ENCODE results near the gene NWD2. TPM values are rescaled to one million over a fixed set of nuclear protein-coding genes. Genes with fewer than 3 reads are reported as not detected.

The NWD2 gene
- total and polyA plus RNA-seq, 10 of the 15 experiments (the other 5 are each of a cell fraction or from before 2014, with no cell fraction given), result not detected

DNA sequence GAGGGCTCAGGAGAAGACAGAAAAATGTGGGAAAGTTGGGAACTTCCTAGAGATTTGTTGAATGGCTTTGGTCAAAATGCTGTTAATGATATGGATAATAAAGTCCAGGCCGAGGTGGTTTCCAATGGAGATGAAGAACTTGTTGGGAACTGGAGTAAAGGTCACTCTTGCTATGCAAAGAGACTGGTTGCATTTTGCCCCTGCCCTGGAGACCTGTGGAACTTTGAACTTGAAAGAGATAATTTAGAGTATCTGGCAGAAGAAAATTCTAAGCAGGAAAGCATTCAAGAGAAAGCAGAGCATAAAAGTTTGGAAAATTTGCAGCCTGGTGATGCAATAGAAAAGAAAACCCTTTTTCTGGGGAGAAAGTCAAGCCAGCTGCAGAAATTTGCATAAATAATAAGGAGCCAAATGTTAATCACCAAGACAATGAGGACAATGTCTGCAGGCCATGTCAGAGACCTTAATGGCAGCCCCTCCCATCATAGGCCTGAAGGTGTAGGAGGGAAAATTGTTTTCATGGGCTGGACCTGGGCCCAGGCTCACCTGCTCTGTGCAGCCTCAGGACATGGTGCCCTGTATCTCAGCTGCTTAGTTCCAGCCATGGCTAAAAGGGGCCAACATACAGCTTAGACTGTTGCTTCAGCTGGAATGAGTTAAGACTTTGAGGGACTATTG lies 237.8 kb downstream of the NWD2 start:
- FAIRE-seq (no peak), ATAC-seq (no peak), DNase-seq (ENCODE audit: low read depth, low spot score) (no peak)
- BruUV-seq (replicated peaks), result no TSS peak
- intact Hi-C loops (cut with micrococcal nuclease; ENCODE audit: unreplicated experiment), result no loop called here
- Histone ChIP-seq H3K27ac (ENCODE audit: control insufficient read depth, insufficient read depth) (no peak overlapping the region), H2AFZ (ENCODE audit: control insufficient read depth, low read depth, low read length) (no peak overlapping the region), H3K4me1 (ENCODE audit: control insufficient read depth, insufficient read depth, low read length) (no peaks in the 10 kb centered on the region), H3K4me3 (no peak overlapping the region), H3K36me3 (ENCODE audit: control insufficient read depth in 2 of 2, insufficient read depth in 2 of 2, low read length in 1 of 2) (no peaks in the 10 kb centered on the region), H3K9me3 (replicated peaks; ENCODE audit: control insufficient read depth, insufficient read depth, low read length) (no peaks in the 10 kb centered on the region), H3K9ac (ENCODE audit: control insufficient read depth, insufficient read depth, low read length) (no peak overlapping the region), H3K27me3 (replicated peaks in 1 of 2; ENCODE audit: control insufficient read depth in 2 of 2, insufficient read depth in 2 of 2, low read length in 1 of 2) (no peaks in the 10 kb centered on the region), H4K20me1 (ENCODE audit: control insufficient read depth, insufficient read depth) (no peaks in the 10 kb centered on the region), H3K79me2 (ENCODE audit: control insufficient read depth, insufficient read depth, low read length) (no peaks in the 10 kb centered on the region), H3K4me2 (ENCODE audit: control insufficient read depth, insufficient read depth) (no peak overlapping the region)
- ChIA-PET POLR2A (no interaction called here), CTCF (no interaction called here), RAD21 (ENCODE audit: unreplicated experiment) (no interaction called here), SMC1A (ENCODE audit: uncharacterized antibody, unreplicated experiment) (no interaction called here)
- in situ Hi-C loops (cut with MboI), result no loop called here
- TF ChIP-seq, protein P1, sequence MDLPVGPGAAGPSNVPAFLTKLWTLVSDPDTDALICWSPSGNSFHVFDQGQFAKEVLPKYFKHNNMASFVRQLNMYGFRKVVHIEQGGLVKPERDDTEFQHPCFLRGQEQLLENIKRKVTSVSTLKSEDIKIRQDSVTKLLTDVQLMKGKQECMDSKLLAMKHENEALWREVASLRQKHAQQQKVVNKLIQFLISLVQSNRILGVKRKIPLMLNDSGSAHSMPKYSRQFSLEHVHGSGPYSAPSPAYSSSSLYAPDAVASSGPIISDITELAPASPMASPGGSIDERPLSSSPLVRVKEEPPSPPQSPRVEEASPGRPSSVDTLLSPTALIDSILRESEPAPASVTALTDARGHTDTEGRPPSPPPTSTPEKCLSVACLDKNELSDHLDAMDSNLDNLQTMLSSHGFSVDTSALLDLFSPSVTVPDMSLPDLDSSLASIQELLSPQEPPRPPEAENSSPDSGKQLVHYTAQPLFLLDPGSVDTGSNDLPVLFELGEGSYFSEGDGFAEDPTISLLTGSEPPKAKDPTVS (IDR thresholded peaks at IDR 0.05; ENCODE audit: low read depth, low read length), result no peak
- TF ChIP-seq RAD21 (IDR thresholded peaks at IDR 0.05; ENCODE audit: insufficient read depth, low read depth, low read length), result no peak
- no peak for TF ChIP-seq SUZ12 (IDR thresholded peaks at IDR 0.05; ENCODE audit: unreplicated experiment)
- no peak for TF ChIP-seq CREM (IDR thresholded peaks at IDR 0.05; ENCODE audit: low read depth)
- no peak for TF ChIP-seq BCLAF1 (IDR thresholded peaks at IDR 0.05)
- TF ChIP-seq NFXL1 (IDR thresholded peaks at IDR 0.05; ENCODE audit: borderline replicate concordance), result no peak
- no peak for TF ChIP-seq CBX3 (IDR thresholded peaks at IDR 0.05; ENCODE audit: borderline replicate concordance, low read depth)
- no peak for TF ChIP-seq RB1 (IDR thresholded peaks at IDR 0.05; ENCODE audit: borderline replicate concordance)
- TF ChIP-seq, protein P2, sequence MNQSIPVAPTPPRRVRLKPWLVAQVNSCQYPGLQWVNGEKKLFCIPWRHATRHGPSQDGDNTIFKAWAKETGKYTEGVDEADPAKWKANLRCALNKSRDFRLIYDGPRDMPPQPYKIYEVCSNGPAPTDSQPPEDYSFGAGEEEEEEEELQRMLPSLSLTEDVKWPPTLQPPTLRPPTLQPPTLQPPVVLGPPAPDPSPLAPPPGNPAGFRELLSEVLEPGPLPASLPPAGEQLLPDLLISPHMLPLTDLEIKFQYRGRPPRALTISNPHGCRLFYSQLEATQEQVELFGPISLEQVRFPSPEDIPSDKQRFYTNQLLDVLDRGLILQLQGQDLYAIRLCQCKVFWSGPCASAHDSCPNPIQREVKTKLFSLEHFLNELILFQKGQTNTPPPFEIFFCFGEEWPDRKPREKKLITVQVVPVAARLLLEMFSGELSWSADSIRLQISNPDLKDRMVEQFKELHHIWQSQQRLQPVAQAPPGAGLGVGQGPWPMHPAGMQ (IDR thresholded peaks at IDR 0.05; ENCODE audit: borderline replicate concordance), result no peak
- TF ChIP-seq RCOR1 (conservative IDR thresholded peaks at IDR 0.05; ENCODE audit: low read depth, low read length), result no peak
- TF ChIP-seq HDAC2 (IDR thresholded peaks at IDR 0.05), result no peak
- no peak for TF ChIP-seq ZNF622 (IDR thresholded peaks at IDR 0.05)
- TF ChIP-seq CEBPZ (IDR thresholded peaks at IDR 0.05; ENCODE audit: low read depth, low read length), result no peak
- no peak for TF ChIP-seq EED (IDR thresholded peaks at IDR 0.05; ENCODE audit: low read depth)
- no peak for TF ChIP-seq CHD4 (IDR thresholded peaks at IDR 0.05)
- no peak for TF ChIP-seq FOXM1 (IDR thresholded peaks at IDR 0.05; ENCODE audit: low read depth, low read length)
- WGBS (ENCODE audit: insufficient coverage, insufficient replicate concordance, low lambda C conversion rate, missing lambda C conversion rate), result 4% methylated on average over 1 of the region's 1 CpG
